Spleen (tissue), 11 donors: ENCODE data around the gene BNC2. TPM values are rescaled to one million over a fixed set of nuclear protein-coding genes. Genes with fewer than 3 reads are reported as not detected.

Source experiments
- DNase-seq: peaks from one replicate; pipeline ENCODE4 v3.0.0-alpha.2; 2020
- H3K27ac ChIP-seq, 8 donors: fragments of 200-600 bp; sonication (generic) in 7 of 8; 1 replicate in 4 of 8; 2 replicates in 4 of 8; pipeline versions ENCODE4 v1.5.0 to v1.8.0; 2016 to 2021; ENCODE audit warnings: inconsistent platforms in 4 of 8, mild to moderate bottlenecking in 4 of 8, moderate library complexity in 1 of 8
- H3K27me3 ChIP-seq, 7 donors: fragments of 200-600 bp; sonication (generic) in 6 of 7; replicated peaks in 1 of 7; 1 replicate in 4 of 7; 2 replicates in 3 of 7; pipeline versions ENCODE4 v1.5.0 to v1.8.0; 2016 to 2021; ENCODE audit warnings: inconsistent platforms in 3 of 7, mild to moderate bottlenecking in 1 of 7
- H3K36me3 ChIP-seq, 6 donors: fragments of 200-600 bp; sonication (generic) in 5 of 6; 1 replicate in 4 of 6; 2 replicates in 2 of 6; pipeline versions ENCODE4 v1.5.0 to v1.8.0; 2016 to 2021; ENCODE audit warnings: inconsistent platforms in 2 of 6
- H3K4me1 ChIP-seq, 6 donors: fragments of 200-600 bp; sonication (generic) in 5 of 6; 1 replicate in 3 of 6; 2 replicates in 3 of 6; pipeline versions ENCODE4 v1.5.0 to v1.8.0; 2016 to 2021; ENCODE audit warnings: inconsistent platforms in 3 of 6
- H3K4me3 ChIP-seq, 8 donors: fragments of 200-600 bp; sonication (generic) in 7 of 8; 1 replicate in 4 of 8; 2 replicates in 4 of 8; pipeline versions ENCODE4 v1.5.0 to v1.8.0; 2016 to 2021; ENCODE audit warnings: inconsistent platforms in 4 of 8, mild to moderate bottlenecking in 4 of 8, moderate library complexity in 2 of 8
- H3K9me3 ChIP-seq, 8 donors: fragments of 200-600 bp; sonication (generic) in 7 of 8; 1 replicate in 4 of 8; 2 replicates in 4 of 8; pipeline versions ENCODE4 v1.5.0 to v1.8.0; 2016 to 2021; ENCODE audit warnings: inconsistent platforms in 4 of 8
- POLR2A ChIP-seq, 3 donors: fragments of 450-650 bp; IDR thresholded peaks; one replicate each; pipeline ENCODE4 v1.5.1; 2017; ENCODE audit warnings: antibody characterized with exemption in 3 of 3, mild to moderate bottlenecking in 1 of 3
- POLR2AphosphoS5 ChIP-seq, 3 donors: sonication (generic); formaldehyde crosslinking; IDR thresholded peaks; one replicate each; pipeline ENCODE4 v1.5.1; 2017; ENCODE audit warnings: antibody characterized with exemption in 3 of 3
- WGBS, 5 donors: extraction: QIAGEN DNeasy Blood & Tissue Kit in 3 of 5; methylation state at CpG; one replicate each; pipeline versions ENCODE4 v1.1.5 to v1.1.7; 2013 to 2018; 5-methylcytosine and 5-hydroxymethylcytosine counted together
- intact Hi-C: fragments of 100-400 bp; cut with DNase I; formaldehyde crosslinking; loops from one replicate; pipeline ENCODE4 v1.15.0; 2023; ENCODE audit warnings: low total_unique reads
- polyA plus RNA-seq, 3 donors: library from polyadenylated mRNA; stranded (reverse); fragments of 200-250 nt; gene quantifications; one replicate each; pipeline ENCODE4 v1.2.1, GENCODE V29; 2013
- total RNA-seq, 7 donors: library from RNA; depleted of rRNA in 3 of 7; stranded (reverse); fragments of >200 nt in 3 of 7; fragmentation: NEBNext Ultra II Directional in 4 of 7; extraction: Animal tissue kit (Norgen Biotek cat#: 25700) in 4 of 7; gene quantifications; one replicate each; pipeline versions ENCODE4 v1.1.0 to v1.2.1, GENCODE V29; 2016 to 2021
- TF ChIP-seq, protein P1 (sequence below), 11 experiments: fragments of 200-600 bp in 7 of 11; fragments of 450-650 bp in 4 of 11; sonication (generic) in 4 of 11; IDR thresholded peaks in 8 of 11; conservative IDR thresholded peaks in 3 of 11; 1 replicate in 7 of 11; 2 replicates in 4 of 11; pipeline versions ENCODE4 v1.4.0 to v1.8.0; 2016 to 2021; ENCODE audit warnings: antibody characterized with exemption in 11 of 11, inconsistent platforms in 4 of 11, mild to moderate bottlenecking in 1 of 11
- donor health status: healthy with polysubstance abuse.
- donor health status: DM: no; HTN: no; CAD: no; lungs with moderate emphysema.
- donor health status: DM: no; HTN: no; CAD: no.
- donor health status: Bipolar disorder and iron deficiency.
- donor health status: healthy.
- donor health status: DM: no; HTN: no; CAD: no.
- donor health status: DM: yes; HTN: yes; CAD: no.

The BNC2 gene
- total and polyA plus RNA-seq, 10 donors, result 0.07 to 4.3 (median 1.3) TPM

DNA sequence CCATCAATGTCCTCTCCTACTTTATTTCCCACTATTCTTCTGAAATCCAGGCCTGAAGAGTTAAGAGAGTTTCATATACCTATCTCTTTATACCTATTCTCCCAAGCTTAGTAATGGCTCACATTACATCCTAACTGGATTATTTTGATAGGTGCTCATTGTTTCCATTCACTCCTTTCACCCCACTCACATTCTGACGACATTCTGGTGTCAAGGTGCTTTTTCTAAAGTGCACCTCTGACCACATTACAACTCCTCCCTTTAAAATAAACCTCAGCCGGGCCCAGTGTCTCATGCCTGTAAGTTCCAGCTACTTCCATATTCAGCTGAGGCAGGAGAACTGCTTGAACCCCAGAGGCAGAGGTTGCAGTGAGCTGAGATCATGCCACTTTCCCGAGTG, 417.1 kb downstream of the BNC2 start:
- Histone ChIP-seq H3K27me3 (no peaks in the 10 kb centered on the region), H3K27ac (no peak overlapping the region), H3K9me3 (no peaks in the 10 kb centered on the region), H3K36me3 (no peaks in the 10 kb centered on the region), H3K4me3 (no peak overlapping the region), H3K4me1 (no peaks in the 10 kb centered on the region)
- no peak for DNase-seq
- WGBS, 5 donors, result 79 to 89% (median 88%) methylated on average over 3 of the region's 3 CpGs
- intact Hi-C loops, result no loop called here
- no peak for TF ChIP-seq POLR2AphosphoS5 (IDR thresholded peaks at IDR 0.05)
- TF ChIP-seq POLR2A (IDR thresholded peaks at IDR 0.05), result no peak
- TF ChIP-seq, protein P1, sequence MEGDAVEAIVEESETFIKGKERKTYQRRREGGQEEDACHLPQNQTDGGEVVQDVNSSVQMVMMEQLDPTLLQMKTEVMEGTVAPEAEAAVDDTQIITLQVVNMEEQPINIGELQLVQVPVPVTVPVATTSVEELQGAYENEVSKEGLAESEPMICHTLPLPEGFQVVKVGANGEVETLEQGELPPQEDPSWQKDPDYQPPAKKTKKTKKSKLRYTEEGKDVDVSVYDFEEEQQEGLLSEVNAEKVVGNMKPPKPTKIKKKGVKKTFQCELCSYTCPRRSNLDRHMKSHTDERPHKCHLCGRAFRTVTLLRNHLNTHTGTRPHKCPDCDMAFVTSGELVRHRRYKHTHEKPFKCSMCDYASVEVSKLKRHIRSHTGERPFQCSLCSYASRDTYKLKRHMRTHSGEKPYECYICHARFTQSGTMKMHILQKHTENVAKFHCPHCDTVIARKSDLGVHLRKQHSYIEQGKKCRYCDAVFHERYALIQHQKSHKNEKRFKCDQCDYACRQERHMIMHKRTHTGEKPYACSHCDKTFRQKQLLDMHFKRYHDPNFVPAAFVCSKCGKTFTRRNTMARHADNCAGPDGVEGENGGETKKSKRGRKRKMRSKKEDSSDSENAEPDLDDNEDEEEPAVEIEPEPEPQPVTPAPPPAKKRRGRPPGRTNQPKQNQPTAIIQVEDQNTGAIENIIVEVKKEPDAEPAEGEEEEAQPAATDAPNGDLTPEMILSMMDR (IDR thresholded peaks at IDR 0.05 in 8 of 11, conservative IDR thresholded peaks at IDR 0.05 in 3 of 11), result no peak

DNA sequence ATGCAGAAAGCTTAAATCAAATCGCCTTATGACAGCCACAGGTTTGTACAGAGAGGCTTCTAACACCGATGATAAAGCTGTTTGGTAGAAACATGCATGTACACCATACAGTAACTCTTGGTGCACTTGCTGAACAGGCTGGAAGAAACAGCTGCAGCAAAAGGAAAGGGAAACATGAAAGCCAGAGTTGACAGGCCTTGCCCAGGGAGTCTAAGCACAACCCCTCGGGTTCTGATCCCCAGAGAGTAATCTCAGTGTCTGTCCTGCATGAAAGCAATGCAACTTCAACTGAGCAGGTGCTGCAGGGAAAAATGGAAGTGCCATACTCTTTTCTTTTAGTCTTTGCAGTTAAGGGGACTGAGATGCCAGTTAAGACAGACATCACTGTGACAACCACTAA, 419.9 kb downstream of the BNC2 start:
- TF ChIP-seq, protein P1 (IDR thresholded peaks at IDR 0.05 in 8 of 11, conservative IDR thresholded peaks at IDR 0.05 in 3 of 11), result no peak
- no peak for TF ChIP-seq POLR2AphosphoS5 (IDR thresholded peaks at IDR 0.05)
- TF ChIP-seq POLR2A (IDR thresholded peaks at IDR 0.05), result no peak
- 69 to 86% (median 73%) methylated on average over 3 of the region's 3 CpGs for WGBS, 5 donors

DNA sequence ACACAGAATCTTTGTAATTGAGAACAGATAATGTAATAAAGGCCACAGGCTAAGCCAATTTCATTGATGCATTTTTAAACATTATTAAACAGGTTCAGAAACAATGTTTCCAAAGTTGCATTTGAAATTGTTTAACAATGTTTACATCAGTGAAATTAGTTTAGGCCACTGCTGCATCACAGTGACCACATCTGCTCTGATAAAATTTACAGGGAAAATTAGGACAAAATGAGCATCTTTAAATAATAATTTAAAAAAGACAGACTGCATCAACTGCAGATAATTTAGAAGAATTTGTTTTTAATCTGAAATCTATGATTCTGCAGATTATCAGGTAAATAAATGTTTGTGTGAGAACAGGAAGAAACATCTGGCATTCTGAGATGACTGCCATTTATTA, 420.4 kb downstream of the BNC2 start:
- DNase-seq, result no peak
- Histone ChIP-seq H3K27ac (no peak overlapping the region), H3K27me3 (no peaks in the 10 kb centered on the region), H3K4me3 (no peak overlapping the region), H3K9me3 (no peaks in the 10 kb centered on the region), H3K4me1 (no peaks in the 10 kb centered on the region), H3K36me3 (no peaks in the 10 kb centered on the region)
- TF ChIP-seq POLR2A (IDR thresholded peaks at IDR 0.05) (no peak), POLR2AphosphoS5 (IDR thresholded peaks at IDR 0.05) (no peak)
- TF ChIP-seq, protein P1 (IDR thresholded peaks at IDR 0.05 in 8 of 11, conservative IDR thresholded peaks at IDR 0.05 in 3 of 11), result no peak
- intact Hi-C loops, result no loop called here

More for the DNA sequence above, 419.9 kb downstream of the BNC2 start:
- H3K4me3 ChIP-seq, result no peak overlapping the region
- H3K27me3 ChIP-seq, result no peaks in the 10 kb centered on the region
- H3K9me3 ChIP-seq, result no peaks in the 10 kb centered on the region
- intact Hi-C loops, result no loop called here
- DNase-seq, result no peak
- no peaks in the 10 kb centered on the region for H3K36me3 ChIP-seq
- H3K27ac ChIP-seq, result no peak overlapping the region
- H3K4me1 ChIP-seq, result no peaks in the 10 kb centered on the region

DNA sequence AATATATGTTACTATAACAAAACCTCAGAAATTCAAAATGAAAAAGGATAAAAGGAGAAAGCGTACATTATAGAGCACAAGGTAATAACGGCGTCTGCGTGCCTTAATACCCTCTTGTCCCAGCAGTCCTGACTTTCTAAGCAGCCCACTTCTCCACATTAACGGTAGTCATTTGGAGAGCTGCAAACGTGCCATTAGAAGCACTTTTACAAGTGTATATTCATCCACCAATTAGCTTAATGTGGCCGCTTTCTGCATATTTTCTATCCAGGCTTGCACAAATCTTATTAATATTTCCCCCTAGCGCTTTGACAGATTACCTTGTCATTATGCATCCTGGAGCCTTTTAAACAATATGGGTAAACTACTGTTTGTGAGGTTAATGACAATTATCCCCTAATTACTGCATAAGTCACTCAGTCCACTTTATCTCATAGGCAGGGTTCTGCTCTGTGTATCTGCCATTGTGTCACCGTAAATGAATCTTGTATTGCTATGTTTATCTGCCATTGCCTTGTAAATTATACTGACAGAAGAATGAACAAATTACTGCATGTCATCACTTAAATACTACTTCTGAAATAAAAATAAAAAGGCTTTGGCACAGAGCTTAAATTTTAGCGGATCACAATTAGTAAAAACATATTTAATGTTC, 421.3 kb downstream of the BNC2 start:
- no peak for TF ChIP-seq POLR2A (IDR thresholded peaks at IDR 0.05)
- no peak for TF ChIP-seq POLR2AphosphoS5 (IDR thresholded peaks at IDR 0.05)
- TF ChIP-seq, protein P1 (IDR thresholded peaks at IDR 0.05 in 8 of 11, conservative IDR thresholded peaks at IDR 0.05 in 3 of 11), result no peak
- H3K9me3 ChIP-seq, result no peaks in the 10 kb centered on the region
- DNase-seq, result no peak
- no peaks in the 10 kb centered on the region for H3K4me1 ChIP-seq
- 83 to 92% (median 86%) methylated on average over 10 of the region's 10 CpGs for WGBS, 5 donors
- no peak overlapping the region for H3K4me3 ChIP-seq
- H3K27me3 ChIP-seq, result no peaks in the 10 kb centered on the region
- H3K36me3 ChIP-seq, result no peaks in the 10 kb centered on the region
- no peak overlapping the region for H3K27ac ChIP-seq
- intact Hi-C loops, result no loop called here
